Upper lobe of left lung (tissue), 4 donors: ENCODE results near the gene STK4.

Experiments
- CTCF ChIP-seq, 6 experiments: fragments of 450-650 bp in 4 of 6; fragments of 200-600 bp in 2 of 6; sonication (generic) in 2 of 6; IDR thresholded peaks; one replicate each; pipeline ENCODE4 v1.5.1; 2016 to 2019; ENCODE audit warnings: antibody characterized with exemption in 6 of 6
- EP300 ChIP-seq, 4 donors: sonication (generic); formaldehyde crosslinking; IDR thresholded peaks; one replicate each; pipeline ENCODE4 v1.5.1; 2017; ENCODE audit warnings: antibody characterized with exemption in 4 of 4, control low read depth in 2 of 4
- POLR2A ChIP-seq, 4 donors: fragments of 450-650 bp; IDR thresholded peaks; one replicate each; pipeline ENCODE4 v1.5.1; 2016 to 2017; ENCODE audit warnings: antibody characterized with exemption in 4 of 4, mild to moderate bottlenecking in 2 of 4

- TF ChIP-seq CTCF (IDR thresholded peaks at IDR 0.05), result no peak
- TF ChIP-seq POLR2A (IDR thresholded peaks at IDR 0.05), result no peak
- no peak for TF ChIP-seq EP300 (IDR thresholded peaks at IDR 0.05)
Observed at GRCh38 chr20:45104786-45105185, 138.5 kb downstream of the STK4 start.
